Forelimb muscle (tissue), 1 donor: Measurements from ENCODE around the gene ZNF175. TPM values are rescaled to one million over a fixed set of nuclear protein-coding genes. Genes with fewer than 3 reads are reported as not detected.

ENCODE experiments used
- DNase-seq: peaks from one replicate; pipeline ENCODE4 v3.0.0-alpha.2; 2013; ENCODE audit warnings: low read depth
- polyA plus RNA-seq: library from polyadenylated mRNA; unstranded; fragments of 120-200 nt; gene quantifications from one replicate; pipeline ENCODE4 v1.2.1, GENCODE V29; 2013; ENCODE audit not compliant: insufficient read length

The ZNF175 gene
- polyA plus RNA-seq, 1 donor = 8.1 TPM

- DNase-seq = no peak
Measured at GRCh38 chr19:51549533-51550324, 21.4 kb upstream of the ZNF175 start.

GRCh38 chr19:51550848-51551672, 20.0 kb upstream of the ZNF175 start:
- DNase-seq = no peak

- no peak for DNase-seq
Measured at GRCh38 chr19:51551673-51552432, 19.2 kb upstream of the ZNF175 start.

- no peak for DNase-seq
Measured at GRCh38 chr19:51552608-51552995, 18.5 kb upstream of the ZNF175 start.

GRCh38 chr19:51552996-51553725, 17.9 kb upstream of the ZNF175 start:
- peak; percentile 52 for DNase-seq

- DNase-seq = no peak
Measured at GRCh38 chr19:51559240-51559639, 11.8 kb upstream of the ZNF175 start.

- no peak for DNase-seq
Measured at GRCh38 chr19:51560339-51560738, 10.7 kb upstream of the ZNF175 start.

- no peak for DNase-seq
Measured at GRCh38 chr19:51564791-51565190, 6.3 kb upstream of the ZNF175 start.

GRCh38 chr19:51565583-51565982, 5.5 kb upstream of the ZNF175 start:
- DNase-seq = no peak

- no peak for DNase-seq
Measured at GRCh38 chr19:51566489-51567100, 4.5 kb upstream of the ZNF175 start.

GRCh38 chr19:51567583-51567982, 3.5 kb upstream of the ZNF175 start:
- DNase-seq = no peak

- DNase-seq = no peak
Measured at GRCh38 chr19:51568456-51568855, 2.6 kb upstream of the ZNF175 start.

GRCh38 chr19:51571599-51571998, 516 bp downstream of the ZNF175 start:
- DNase-seq = no peak

- no peak for DNase-seq
Measured at GRCh38 chr19:51572410-51572809, 1.3 kb downstream of the ZNF175 start.

GRCh38 chr19:51572908-51573307, 1.8 kb downstream of the ZNF175 start:
- DNase-seq = no peak

GRCh38 chr19:51573331-51573730, 2.2 kb downstream of the ZNF175 start:
- DNase-seq = no peak

GRCh38 chr19:51576850-51577249, 5.8 kb downstream of the ZNF175 start:
- no peak for DNase-seq

- no peak for DNase-seq
Measured at GRCh38 chr19:51586103-51586728, 15.1 kb downstream of the ZNF175 start.

GRCh38 chr19:51586799-51587198, 15.7 kb downstream of the ZNF175 start:
- no peak for DNase-seq
